Occipital lobe (tissue), 2 donors: ENCODE measurements around the gene KRT31. TPM values are rescaled to one million over a fixed set of nuclear protein-coding genes. Genes with fewer than 3 reads are reported as not detected.
"Not testable (repeated sequence)": the region's sequence is repeated elsewhere in the genome, so short reads cannot be mapped to it uniquely, and the experiment has no call there.

Source experiments
- DNase-seq: peaks from one replicate; lab custom pipeline; 2025; lab: John Stamatoyannopoulos, UW
- total RNA-seq: library from RNA; depleted of rRNA; stranded (reverse); fragments of >200 nt; gene quantifications from one replicate; pipeline ENCODE4 v1.2.3, GENCODE V29; 2014

The KRT31 gene
- total RNA-seq, 1 donor from 2014 or later, result 0.47 TPM

GRCh38 chr17:41417576-41418015 is 20.2 kb upstream of the KRT31 start:
- no peak for DNase-seq

GRCh38 chr17:41417127-41417526 is 19.7 kb upstream of the KRT31 start:
- DNase-seq, result no peak

- DNase-seq, result no peak
Measured at GRCh38 chr17:41416479-41416878, 19.1 kb upstream of the KRT31 start.

GRCh38 chr17:41415833-41416335 is 18.5 kb upstream of the KRT31 start:
- DNase-seq, result no peak

GRCh38 chr17:41415411-41415810 is 18.0 kb upstream of the KRT31 start:
- no peak for DNase-seq

- DNase-seq, result no peak
Measured at GRCh38 chr17:41413982-41414381, 16.6 kb upstream of the KRT31 start.

GRCh38 chr17:41413353-41413957 is 16.0 kb upstream of the KRT31 start:
- no peak for DNase-seq

GRCh38 chr17:41411072-41411840 is 13.8 kb upstream of the KRT31 start:
- DNase-seq, result no peak

- no peak for DNase-seq
Measured at GRCh38 chr17:41407226-41407625, 9.8 kb upstream of the KRT31 start.

GRCh38 chr17:41406205-41406604 is 8.8 kb upstream of the KRT31 start:
- DNase-seq, result no peak

GRCh38 chr17:41404024-41404671 is 6.7 kb upstream of the KRT31 start:
- no peak for DNase-seq

GRCh38 chr17:41403404-41404023 is 6.1 kb upstream of the KRT31 start:
- no peak for DNase-seq

- no peak for DNase-seq
Measured at GRCh38 chr17:41402161-41402560, 4.8 kb upstream of the KRT31 start.

- no peak for DNase-seq
Measured at GRCh38 chr17:41396340-41396739, 1.1 kb downstream of the KRT31 start.

GRCh38 chr17:41395611-41396010 is 1.8 kb downstream of the KRT31 start:
- DNase-seq, result no peak

GRCh38 chr17:41395044-41395443 is 2.4 kb downstream of the KRT31 start:
- DNase-seq, result not testable (repeated sequence)

GRCh38 chr17:41394254-41394996 is 3.0 kb downstream of the KRT31 start:
- no peak for DNase-seq

- DNase-seq, result no peak
Measured at GRCh38 chr17:41393826-41394225, 3.6 kb downstream of the KRT31 start.

- DNase-seq, result no peak
Measured at GRCh38 chr17:41393294-41393693, 4.1 kb downstream of the KRT31 start.

- no peak for DNase-seq
Measured at GRCh38 chr17:41392278-41392677, 5.1 kb downstream of the KRT31 start.

GRCh38 chr17:41391535-41391934 is 5.9 kb downstream of the KRT31 start:
- no peak for DNase-seq
